D721Med (cell line): Measurements from ENCODE around the gene KCTD14.

ENCODE experiments used
- DNase-seq: peaks from one replicate; pipeline ENCODE4 v3.0.0; 2011; ENCODE audit warnings: low spot score; ENCODE audit not compliant: insufficient read length
- FAIRE-seq: peaks from 2 replicates; lab custom pipeline; 2011; peaks lifted over from hg19 to GRCh38; lab: Jason Lieb, UNC
- TF ChIP-seq, protein P1 (sequence below): IDR thresholded peaks from 2 replicates; pipeline ENCODE4 v1.5.1; 2012; ENCODE audit warnings: mild to moderate bottlenecking, control low read depth; ENCODE audit not compliant: insufficient read depth; ENCODE audit errors: missing control alignments

KCTD14 gene

GRCh38 chr11:78038697-78039313 lies 15.7 kb upstream of the KCTD14 start:
- no peak for FAIRE-seq
- TF ChIP-seq, protein P1, sequence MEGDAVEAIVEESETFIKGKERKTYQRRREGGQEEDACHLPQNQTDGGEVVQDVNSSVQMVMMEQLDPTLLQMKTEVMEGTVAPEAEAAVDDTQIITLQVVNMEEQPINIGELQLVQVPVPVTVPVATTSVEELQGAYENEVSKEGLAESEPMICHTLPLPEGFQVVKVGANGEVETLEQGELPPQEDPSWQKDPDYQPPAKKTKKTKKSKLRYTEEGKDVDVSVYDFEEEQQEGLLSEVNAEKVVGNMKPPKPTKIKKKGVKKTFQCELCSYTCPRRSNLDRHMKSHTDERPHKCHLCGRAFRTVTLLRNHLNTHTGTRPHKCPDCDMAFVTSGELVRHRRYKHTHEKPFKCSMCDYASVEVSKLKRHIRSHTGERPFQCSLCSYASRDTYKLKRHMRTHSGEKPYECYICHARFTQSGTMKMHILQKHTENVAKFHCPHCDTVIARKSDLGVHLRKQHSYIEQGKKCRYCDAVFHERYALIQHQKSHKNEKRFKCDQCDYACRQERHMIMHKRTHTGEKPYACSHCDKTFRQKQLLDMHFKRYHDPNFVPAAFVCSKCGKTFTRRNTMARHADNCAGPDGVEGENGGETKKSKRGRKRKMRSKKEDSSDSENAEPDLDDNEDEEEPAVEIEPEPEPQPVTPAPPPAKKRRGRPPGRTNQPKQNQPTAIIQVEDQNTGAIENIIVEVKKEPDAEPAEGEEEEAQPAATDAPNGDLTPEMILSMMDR, result no peak
- no peak for DNase-seq

GRCh38 chr11:78037825-78038620 lies 14.9 kb upstream of the KCTD14 start:
- no peak for FAIRE-seq
- DNase-seq, result no peak
- TF ChIP-seq, protein P1, result no peak

GRCh38 chr11:78037056-78037455 lies 14.0 kb upstream of the KCTD14 start:
- DNase-seq (no peak), FAIRE-seq (no peak)
- TF ChIP-seq, protein P1, result no peak

DNA sequence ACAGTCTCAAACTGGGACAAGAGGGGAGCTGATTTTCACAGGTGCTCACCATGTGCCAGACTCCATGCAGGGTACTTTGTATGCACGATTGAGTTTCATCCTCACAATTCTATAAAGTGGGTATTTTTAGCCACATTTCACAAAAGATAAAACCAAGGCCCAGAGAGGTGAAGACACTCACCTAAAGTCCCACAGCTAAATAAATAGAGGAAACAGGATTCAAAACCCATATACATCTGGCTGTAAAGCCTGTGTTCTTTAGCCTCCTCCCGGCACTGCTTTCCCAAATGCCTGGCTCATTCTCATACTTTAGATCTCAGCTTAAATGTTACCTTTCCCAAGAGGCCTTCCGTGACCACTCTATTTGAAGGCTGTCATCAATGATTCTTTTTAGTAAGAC lies 13.2 kb upstream of the KCTD14 start:
- DNase-seq (no peak), FAIRE-seq (no peak)
- TF ChIP-seq, protein P1, result no peak

- no peak for FAIRE-seq
- TF ChIP-seq, protein P1, result no peak
- no peak for DNase-seq
Observed at GRCh38 chr11:78034623-78035022, 11.5 kb upstream of the KCTD14 start.

GRCh38 chr11:78033040-78033439 lies 10.0 kb upstream of the KCTD14 start:
- FAIRE-seq (no peak), DNase-seq (no peak)
- TF ChIP-seq, protein P1, result no peak

DNA sequence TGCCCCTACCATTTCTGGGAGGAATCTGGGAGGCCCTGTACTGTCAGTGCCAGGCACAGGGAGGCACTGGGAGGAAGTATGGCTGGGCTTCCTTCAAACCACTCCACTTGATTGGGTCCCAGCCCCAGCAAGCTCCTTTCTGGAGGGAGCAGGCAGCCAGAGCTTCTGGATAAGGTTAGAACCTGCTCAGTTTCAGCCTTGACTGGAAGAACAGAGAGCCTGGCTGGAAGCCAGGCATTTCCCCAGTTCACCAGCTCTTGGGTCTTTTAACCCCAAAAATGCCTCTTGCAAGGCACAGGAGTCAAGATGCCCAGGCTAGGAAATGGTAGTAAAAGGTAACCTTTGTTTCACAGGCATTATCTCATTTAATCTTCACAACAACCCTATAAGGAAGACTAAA lies 9.0 kb upstream of the KCTD14 start:
- FAIRE-seq (no peak), DNase-seq (no peak)
- TF ChIP-seq, protein P1, result no peak
